ENCODE data around the gene SPOCK1. TPM values are rescaled to one million over a fixed set of nuclear protein-coding genes. Genes with fewer than 3 reads are reported as not detected.

SPOCK1 gene
- total and polyA plus RNA-seq, 2 of the 13 experiments (the other 11 are each of a cell fraction or from before 2014, with no cell fraction given), result 0.18 to 0.29 TPM

DNA sequence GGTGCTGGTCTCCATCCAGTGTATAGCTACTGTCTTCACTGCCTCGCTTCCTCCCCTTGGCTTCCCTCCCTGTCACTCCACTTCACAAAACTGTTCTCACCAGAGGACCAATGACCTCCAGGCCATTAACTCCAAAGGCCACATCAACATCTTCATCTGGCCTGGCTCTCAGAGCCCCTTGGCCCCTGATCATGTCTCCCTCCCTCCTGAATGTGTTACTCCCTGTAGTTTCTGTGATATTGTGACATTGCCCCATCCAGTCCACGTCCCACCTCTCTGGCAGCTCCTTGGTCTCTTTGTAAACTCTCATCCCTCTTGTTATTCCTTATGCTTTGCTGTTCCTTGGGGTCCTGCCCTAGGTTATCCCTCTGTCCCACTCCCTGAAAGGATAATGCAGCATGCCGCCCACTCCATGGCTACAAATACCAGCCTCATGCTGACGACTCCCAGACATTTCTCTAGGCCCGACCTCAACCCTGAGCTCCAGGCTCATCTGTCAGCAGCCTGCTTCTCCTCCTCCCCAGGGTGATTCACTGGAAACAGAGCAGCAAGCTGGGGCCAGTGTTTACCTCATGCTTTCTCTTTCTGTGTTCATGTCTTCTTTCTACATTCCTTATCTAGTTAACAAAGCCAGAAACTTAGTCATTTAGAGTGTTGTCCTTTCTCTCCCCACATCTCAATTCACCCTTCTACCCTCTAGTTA, 312.2 kb downstream of the SPOCK1 start (continued):
- TF ChIP-seq, protein P1, sequence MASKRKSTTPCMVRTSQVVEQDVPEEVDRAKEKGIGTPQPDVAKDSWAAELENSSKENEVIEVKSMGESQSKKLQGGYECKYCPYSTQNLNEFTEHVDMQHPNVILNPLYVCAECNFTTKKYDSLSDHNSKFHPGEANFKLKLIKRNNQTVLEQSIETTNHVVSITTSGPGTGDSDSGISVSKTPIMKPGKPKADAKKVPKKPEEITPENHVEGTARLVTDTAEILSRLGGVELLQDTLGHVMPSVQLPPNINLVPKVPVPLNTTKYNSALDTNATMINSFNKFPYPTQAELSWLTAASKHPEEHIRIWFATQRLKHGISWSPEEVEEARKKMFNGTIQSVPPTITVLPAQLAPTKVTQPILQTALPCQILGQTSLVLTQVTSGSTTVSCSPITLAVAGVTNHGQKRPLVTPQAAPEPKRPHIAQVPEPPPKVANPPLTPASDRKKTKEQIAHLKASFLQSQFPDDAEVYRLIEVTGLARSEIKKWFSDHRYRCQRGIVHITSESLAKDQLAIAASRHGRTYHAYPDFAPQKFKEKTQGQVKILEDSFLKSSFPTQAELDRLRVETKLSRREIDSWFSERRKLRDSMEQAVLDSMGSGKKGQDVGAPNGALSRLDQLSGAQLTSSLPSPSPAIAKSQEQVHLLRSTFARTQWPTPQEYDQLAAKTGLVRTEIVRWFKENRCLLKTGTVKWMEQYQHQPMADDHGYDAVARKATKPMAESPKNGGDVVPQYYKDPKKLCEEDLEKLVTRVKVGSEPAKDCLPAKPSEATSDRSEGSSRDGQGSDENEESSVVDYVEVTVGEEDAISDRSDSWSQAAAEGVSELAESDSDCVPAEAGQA (IDR thresholded peaks at IDR 0.05; ENCODE audit: low read depth), result no peak
- TF ChIP-seq, protein P1 (CRISPR knock-in tag; IDR thresholded peaks at IDR 0.05; ENCODE audit: borderline replicate concordance), result no peak
- TF ChIP-seq RFX3 (CRISPR knock-in tag; IDR thresholded peaks at IDR 0.05) (no peak), NFIC (IDR thresholded peaks at IDR 0.05; ENCODE audit: low read length) (no peak), ZNF335 (CRISPR knock-in tag; IDR thresholded peaks at IDR 0.05) (no peak), ZNF572 (CRISPR knock-in tag; IDR thresholded peaks at IDR 0.05) (no peak), CHCHD3 (CRISPR knock-in tag; IDR thresholded peaks at IDR 0.05) (no peak), KDM5A (IDR thresholded peaks at IDR 0.05; ENCODE audit: borderline replicate concordance, low read length) (no peak)
- TF ChIP-seq, protein P2, sequence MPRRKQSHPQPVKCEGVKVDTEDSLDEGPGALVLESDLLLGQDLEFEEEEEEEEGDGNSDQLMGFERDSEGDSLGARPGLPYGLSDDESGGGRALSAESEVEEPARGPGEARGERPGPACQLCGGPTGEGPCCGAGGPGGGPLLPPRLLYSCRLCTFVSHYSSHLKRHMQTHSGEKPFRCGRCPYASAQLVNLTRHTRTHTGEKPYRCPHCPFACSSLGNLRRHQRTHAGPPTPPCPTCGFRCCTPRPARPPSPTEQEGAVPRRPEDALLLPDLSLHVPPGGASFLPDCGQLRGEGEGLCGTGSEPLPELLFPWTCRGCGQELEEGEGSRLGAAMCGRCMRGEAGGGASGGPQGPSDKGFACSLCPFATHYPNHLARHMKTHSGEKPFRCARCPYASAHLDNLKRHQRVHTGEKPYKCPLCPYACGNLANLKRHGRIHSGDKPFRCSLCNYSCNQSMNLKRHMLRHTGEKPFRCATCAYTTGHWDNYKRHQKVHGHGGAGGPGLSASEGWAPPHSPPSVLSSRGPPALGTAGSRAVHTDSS (CRISPR knock-in tag; conservative IDR thresholded peaks at IDR 0.05), result no peak
- TF ChIP-seq, protein P3, sequence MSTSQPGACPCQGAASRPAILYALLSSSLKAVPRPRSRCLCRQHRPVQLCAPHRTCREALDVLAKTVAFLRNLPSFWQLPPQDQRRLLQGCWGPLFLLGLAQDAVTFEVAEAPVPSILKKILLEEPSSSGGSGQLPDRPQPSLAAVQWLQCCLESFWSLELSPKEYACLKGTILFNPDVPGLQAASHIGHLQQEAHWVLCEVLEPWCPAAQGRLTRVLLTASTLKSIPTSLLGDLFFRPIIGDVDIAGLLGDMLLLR (CRISPR knock-in tag; IDR thresholded peaks at IDR 0.05), result no peak
